Motor neuron (in vitro differentiated cells): Measurements from ENCODE around the gene KRT81. TPM values are rescaled to one million over a fixed set of nuclear protein-coding genes. Genes with fewer than 3 reads are reported as not detected.
"Not testable (repeated sequence)": the region's sequence is repeated elsewhere in the genome, so short reads cannot be mapped to it uniquely, and the experiment has no call there.

ENCODE experiments used
- ATAC-seq, 8 experiments: fragments of 200-7000 bp; cut with Tn5 transposase; replicated peaks in 6 of 8; 2 replicates each; pipeline ENCODE4 v1.8.0; 2021; ENCODE audit warnings: mild to moderate bottlenecking in 8 of 8, moderate library complexity in 8 of 8
- H3K27ac ChIP-seq, 2 donors: fragments of 250-450 bp; sonication (Bioruptor Pico); 2 replicates each; pipeline ENCODE4 v1.9.0; 2021; ENCODE audit warnings: antibody characterized with exemption in 2 of 2, mild to moderate bottlenecking in 2 of 2, moderate library complexity in 1 of 2
- H3K4me1 ChIP-seq, 2 donors: fragments of 250-450 bp; sonication (Bioruptor Pico); replicated peaks in 1 of 2; 2 replicates each; pipeline ENCODE4 v1.6.1; 2021; ENCODE audit warnings: antibody characterized with exemption in 2 of 2, mild to moderate bottlenecking in 2 of 2, moderate library complexity in 1 of 2
- H3K4me3 ChIP-seq, 5 donors: fragments of 250-450 bp; sonication (Bioruptor Pico); 2 replicates each; pipeline ENCODE4 v1.9.0; 2021; ENCODE audit warnings: antibody characterized with exemption in 5 of 5, mild to moderate bottlenecking in 5 of 5, moderate library complexity in 4 of 5
- WGBS, 10 experiments: fragments of 450-650 bp; shearing (Covaris generic); methylation state at CpG; one replicate each; pipeline ENCODE4 v1.0.0; 2022; 5-methylcytosine and 5-hydroxymethylcytosine counted together
- in situ Hi-C, 9 experiments: fragments of 400-800 bp; cut with MboI; loops; one replicate each; pipeline ENCODE4 v1.15.0; 2021; ENCODE audit warnings: low sequenced_read_pairs in 9 of 9, low pct_unique_long_range_greater_than_20kb in 2 of 9; ENCODE audit not compliant: unreplicated experiment in 9 of 9
- total RNA-seq, 8 experiments: library from RNA; unstranded; fragments of 300-600 nt; gene quantifications; 2 replicates each; pipeline versions ENCODE4 v1.2.3 to v1.2.4, GENCODE V29; 2022

KRT81 gene
- total RNA-seq, 8 experiments from 2014 or later: 0.49 to 0.58 TPM; not detected in 6

DNA sequence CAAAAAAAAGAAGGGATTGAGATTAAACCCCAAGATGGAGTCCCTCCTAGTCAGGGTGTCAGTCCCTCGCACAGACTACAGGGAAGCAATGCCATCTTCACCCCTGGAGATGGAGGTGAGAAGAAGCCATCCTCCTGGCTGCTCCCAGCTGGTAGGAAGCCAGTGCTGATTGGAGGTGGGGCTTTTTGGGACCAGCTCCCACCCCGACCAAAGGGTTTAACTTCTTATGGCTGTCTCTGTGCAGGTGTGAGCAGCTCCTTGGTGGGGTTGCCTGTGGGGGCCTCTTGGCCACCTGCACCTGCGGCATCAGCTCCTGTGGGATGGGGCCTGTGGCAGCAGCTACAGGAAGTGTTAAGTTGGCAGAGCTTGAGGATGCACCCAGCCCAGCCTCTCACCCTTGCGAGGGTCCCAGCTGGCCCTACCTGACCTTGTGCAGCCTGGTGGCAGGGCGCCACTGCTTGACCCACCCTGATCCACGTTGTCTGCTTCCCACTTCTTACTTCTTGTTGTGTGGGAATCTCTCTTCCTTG lies 20.7 kb downstream of the KRT81 start:
- no peak overlapping the region for H3K4me3 ChIP-seq
- no peaks in the 10 kb centered on the region for H3K4me1 ChIP-seq
- WGBS, 10 experiments: 0 to 80% (median 60%) methylated on average over 1 to 5 of the region's 6 CpGs; no CpG with 5 or more reads in 5 of the 10 experiments
- no peak for ATAC-seq
- H3K27ac ChIP-seq: no peak overlapping the region
- in situ Hi-C loops: no loop called here

DNA sequence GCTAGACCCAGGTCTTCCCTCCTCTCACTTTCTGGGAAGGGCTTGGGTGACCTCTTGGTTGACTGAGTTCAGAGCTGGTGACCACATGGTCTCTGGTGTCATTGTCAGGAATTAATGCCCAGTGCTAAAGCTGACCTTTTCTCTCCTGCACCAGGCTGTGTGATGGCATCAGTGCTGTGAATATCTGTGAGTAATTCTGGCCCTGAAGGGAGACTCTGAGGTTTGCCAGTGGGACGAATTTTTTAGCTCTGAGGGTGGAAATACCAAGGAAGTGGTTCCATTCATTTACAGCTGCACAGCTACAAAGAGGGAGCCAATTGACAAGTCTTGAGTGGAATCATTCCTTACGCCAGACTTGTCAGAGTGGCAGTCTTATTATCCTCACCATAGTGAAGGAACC lies 23.1 kb downstream of the KRT81 start:
- ATAC-seq: no peak
- in situ Hi-C loops: no loop called here
- H3K4me3 ChIP-seq: no peak overlapping the region
- WGBS, 10 experiments: 38 to 81% (median 59%) methylated on average over 2 of the region's 2 CpGs; no CpG with 5 or more reads in 6 of the 10 experiments
- no peak overlapping the region for H3K27ac ChIP-seq
- no peaks in the 10 kb centered on the region for H3K4me1 ChIP-seq

DNA sequence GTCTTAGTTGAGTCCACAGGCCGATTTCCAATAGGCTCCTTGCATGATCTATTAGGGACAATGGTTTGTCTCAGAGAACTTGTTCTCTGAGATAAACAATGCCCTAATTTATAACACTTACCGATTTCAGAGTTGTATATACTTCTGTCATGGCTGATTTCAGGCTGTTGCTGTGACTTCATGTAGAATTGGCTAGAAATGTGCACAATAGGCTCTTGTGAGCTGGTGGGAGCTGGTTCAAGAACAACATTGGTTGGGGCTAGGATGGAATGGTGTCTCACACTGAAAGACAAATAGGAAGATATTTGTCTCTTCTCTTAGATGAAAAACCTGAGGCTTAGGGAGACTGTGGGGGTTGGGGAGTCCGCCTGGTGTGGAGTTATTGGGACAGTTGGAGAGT lies 23.6 kb downstream of the KRT81 start:
- Histone ChIP-seq H3K4me3 (no peak overlapping the region), H3K4me1 (no peaks in the 10 kb centered on the region), H3K27ac (no peak overlapping the region)
- in situ Hi-C loops: no loop called here
- WGBS, 10 experiments: 28 to 83% (median 45%) methylated on average over 2 to 3 of the region's 3 CpGs; no CpG with 5 or more reads in 3 of the 10 experiments
- no peak for ATAC-seq

DNA sequence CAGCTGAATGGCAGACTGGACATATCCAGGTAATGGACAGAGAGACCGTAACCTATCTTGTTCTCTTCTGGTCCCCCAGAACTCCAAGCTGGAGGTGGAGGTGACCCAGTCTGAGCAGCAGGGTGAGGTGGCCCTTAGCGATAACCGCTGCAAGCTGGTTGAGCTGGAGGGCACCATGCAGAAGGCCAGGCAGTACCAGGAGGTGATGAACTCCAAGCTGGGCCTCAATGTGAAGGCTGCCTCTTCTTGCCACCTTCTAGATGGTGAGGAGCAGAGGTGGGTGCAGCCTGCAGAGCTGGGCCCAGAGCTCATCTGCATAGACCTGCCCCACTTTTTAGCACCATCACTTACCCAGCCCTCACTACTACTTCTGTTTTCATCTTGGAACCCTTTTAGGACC lies 24.1 kb downstream of the KRT81 start:
- no peak for ATAC-seq
- Histone ChIP-seq H3K27ac (no peak overlapping the region), H3K4me3 (no peak overlapping the region), H3K4me1 (no peaks in the 10 kb centered on the region)
- in situ Hi-C loops: no loop called here
- WGBS, 10 experiments: 0 to 100% (median 83%) methylated on average over 1 to 2 of the region's 3 CpGs; no CpG with 5 or more reads in 5 of the 10 experiments

DNA sequence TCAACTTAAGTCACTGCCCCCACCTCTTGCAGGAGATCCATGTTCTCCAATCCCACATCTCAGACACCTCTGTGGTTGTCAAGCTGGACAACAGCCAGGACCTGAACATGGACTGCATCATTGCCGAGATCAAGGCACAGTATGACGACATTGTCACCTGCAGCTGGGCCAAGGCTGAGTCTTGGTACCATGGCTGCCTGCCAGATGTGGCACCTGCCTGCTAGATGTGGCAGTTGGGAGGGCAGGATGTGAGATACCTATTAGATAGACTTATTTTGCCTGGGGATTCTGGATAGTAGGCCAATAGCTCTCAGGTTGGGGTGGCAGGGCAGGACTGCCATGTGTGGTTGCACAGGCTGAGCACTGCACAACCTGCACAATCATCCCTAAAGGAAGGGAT lies 24.8 kb downstream of the KRT81 start:
- 83 to 100% methylated on average over 1 to 2 of the region's 2 CpGs; no CpG with 5 or more reads in 8 of the 10 experiments for WGBS, 10 experiments
- H3K4me3 ChIP-seq: no peak overlapping the region
- in situ Hi-C loops: no loop called here
- H3K4me1 ChIP-seq: no peaks in the 10 kb centered on the region
- ATAC-seq: no peak
- no peak overlapping the region for H3K27ac ChIP-seq

DNA sequence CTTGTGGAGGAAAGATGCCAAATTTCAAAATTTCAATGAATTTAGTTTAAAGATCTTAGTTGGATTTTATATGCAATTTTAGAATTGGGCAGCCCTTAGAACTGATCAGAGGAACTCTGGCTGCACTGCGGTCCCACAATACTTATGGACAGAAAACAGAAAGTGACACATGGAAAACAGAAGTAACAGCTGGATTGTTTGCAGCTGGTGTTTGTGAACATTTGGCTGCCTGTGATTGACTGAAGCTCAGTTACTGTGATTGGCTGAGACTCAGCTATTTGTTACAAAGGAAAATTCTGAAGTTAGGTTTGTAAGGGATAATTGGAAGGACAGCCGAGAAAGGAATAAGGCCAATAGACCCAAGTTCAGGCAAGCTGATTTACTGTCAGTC lies 26.9 kb downstream of the KRT81 start:
- Histone ChIP-seq H3K4me1 (no peaks in the 10 kb centered on the region), H3K4me3 (no peak overlapping the region), H3K27ac (no peak overlapping the region)
- ATAC-seq: no peak
- 14 to 84% (median 67%) methylated on average over 1 to 2 of the region's 2 CpGs; no CpG with 5 or more reads in 3 of the 10 experiments for WGBS, 10 experiments
- in situ Hi-C loops: no loop called here

DNA sequence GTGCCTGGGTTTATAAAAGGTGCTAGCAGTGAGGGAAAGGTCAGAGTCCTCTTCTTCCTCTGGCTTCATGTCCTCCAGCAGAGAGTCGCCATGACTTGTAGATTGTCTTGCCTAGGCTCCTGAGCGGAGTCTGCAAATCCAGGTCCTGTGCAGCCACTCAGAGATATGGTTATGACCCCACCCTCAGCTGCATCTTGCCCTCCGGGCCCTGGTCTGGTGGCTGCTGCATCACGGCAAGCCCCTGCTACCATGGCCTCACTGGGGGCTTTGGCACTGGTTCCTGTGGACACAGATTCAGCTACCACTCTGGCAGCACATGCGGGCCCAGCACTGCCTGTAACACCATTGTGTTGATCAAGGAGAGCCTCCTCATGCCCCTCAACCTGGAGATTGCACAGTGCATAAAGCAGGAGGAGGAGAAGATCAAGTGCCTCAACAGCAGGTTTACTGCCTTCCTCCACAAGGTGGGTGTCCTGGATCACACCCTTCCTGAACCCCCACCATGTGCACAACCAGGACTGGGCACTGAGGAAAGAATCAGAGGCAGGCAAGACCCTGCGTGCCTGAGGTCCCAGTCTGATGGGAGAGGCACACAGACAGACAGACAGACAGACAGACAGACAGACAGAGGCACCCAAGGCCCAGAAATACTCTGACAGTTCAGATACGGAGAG lies 27.4 kb downstream of the KRT81 start:
- Histone ChIP-seq H3K4me1 (no peaks in the 10 kb centered on the region), H3K27ac (no peak overlapping the region), H3K4me3 (no peak overlapping the region)
- ATAC-seq: no peak
- in situ Hi-C loops: no loop called here
- 67 to 92% (median 80%) methylated on average over 1 to 3 of the region's 7 CpGs; no CpG with 5 or more reads in 2 of the 10 experiments for WGBS, 10 experiments

DNA sequence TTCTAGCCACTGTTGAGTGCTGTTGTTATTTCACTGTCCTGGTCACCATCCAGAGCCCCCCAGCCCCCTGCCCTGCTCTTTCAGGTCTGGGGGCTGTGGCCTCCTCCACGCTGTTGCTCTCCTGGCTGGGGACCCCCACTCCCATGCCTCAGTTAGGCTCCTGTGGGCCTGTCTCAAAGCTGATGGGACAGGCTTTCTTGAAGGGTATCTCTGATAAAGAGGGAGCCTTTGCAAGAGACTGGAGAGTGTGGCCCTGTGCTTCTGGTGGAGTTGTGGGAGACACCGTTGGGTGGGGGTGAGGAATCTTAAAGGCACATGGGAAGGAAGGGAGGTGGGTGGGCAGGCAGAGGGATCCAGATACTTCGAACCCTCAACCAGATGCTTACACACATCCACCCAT lies 29.0 kb downstream of the KRT81 start:
- ATAC-seq: no peak
- H3K27ac ChIP-seq: no peak overlapping the region
- 20 to 100% (median 100%) methylated on average over 1 to 2 of the region's 3 CpGs; no CpG with 5 or more reads in 7 of the 10 experiments for WGBS, 10 experiments
- in situ Hi-C loops: no loop called here
- no peak overlapping the region for H3K4me3 ChIP-seq
- H3K4me1 ChIP-seq: no peaks in the 10 kb centered on the region

DNA sequence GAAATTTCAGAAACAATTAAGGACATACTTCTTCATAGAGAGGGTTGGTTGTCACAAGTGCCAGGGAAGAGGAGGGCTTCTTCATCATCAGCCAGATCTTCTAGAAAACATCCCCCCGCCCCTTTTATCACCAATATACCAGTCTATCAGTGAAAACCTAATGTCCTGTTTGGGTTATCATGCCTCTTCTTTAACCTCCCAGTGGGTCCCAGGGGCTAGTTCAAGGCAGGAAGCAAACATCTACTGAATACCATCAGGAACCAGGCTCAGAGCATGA lies 30.2 kb downstream of the KRT81 start:
- no peak overlapping the region for H3K4me3 ChIP-seq
- no peak overlapping the region for H3K27ac ChIP-seq
- H3K4me1 ChIP-seq: no peaks in the 10 kb centered on the region
- no peak for ATAC-seq
- 0 to 60% (median 43%) methylated on average over 1 of the region's 1 CpG; no CpG with 5 or more reads in 5 of the 10 experiments for WGBS, 10 experiments
- in situ Hi-C loops: no loop called here

DNA sequence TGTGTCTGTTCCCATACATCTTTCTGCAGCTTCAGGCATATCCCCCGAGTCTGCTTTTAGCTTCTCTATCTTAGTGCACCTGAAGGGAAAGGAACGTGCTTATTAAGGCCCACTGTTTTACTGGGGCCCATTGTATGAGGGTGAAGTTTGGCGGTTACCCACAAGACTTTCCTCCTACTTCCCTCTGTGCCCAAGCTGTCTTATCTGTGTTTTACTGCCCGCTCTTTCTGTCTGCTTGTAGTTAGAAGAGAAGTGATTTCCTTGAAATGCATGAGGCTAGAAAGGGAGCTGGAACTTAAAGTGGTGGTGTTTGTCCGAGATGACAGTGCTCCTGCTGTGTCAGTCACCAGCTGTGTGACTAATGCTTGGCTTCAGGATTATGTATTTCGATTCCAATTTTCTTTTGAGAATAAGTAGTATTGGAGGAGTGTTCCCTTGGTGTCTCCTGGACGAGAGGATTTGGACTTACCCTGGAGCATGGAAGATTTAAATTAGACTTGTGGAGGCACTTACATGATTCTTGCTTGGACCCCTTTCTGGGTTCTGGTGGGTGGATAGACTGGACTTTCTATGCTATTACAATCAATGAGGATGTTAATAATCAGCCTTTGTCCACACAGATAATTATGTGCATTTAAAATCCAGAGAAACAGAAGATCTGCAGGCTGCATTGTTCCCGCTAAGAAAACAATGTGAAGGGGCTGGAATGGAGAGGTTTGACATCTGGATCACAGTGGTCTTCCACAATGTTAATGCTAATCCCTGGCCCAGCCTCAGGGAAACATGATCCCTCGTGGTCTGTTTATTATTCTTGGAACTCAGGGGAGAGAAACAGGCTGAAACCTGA lies 30.8 kb downstream of the KRT81 start:
- 10 to 93% (median 51%) methylated on average over 2 to 8 of the region's 9 CpGs for WGBS, 10 experiments
- no peak overlapping the region for H3K4me3 ChIP-seq
- no peak overlapping the region for H3K27ac ChIP-seq
- peak in 4 of 8 experiments; percentile 21 to 74 (median 52) for ATAC-seq
- in situ Hi-C loops: no loop called here
- H3K4me1 ChIP-seq: no peaks in the 10 kb centered on the region

DNA sequence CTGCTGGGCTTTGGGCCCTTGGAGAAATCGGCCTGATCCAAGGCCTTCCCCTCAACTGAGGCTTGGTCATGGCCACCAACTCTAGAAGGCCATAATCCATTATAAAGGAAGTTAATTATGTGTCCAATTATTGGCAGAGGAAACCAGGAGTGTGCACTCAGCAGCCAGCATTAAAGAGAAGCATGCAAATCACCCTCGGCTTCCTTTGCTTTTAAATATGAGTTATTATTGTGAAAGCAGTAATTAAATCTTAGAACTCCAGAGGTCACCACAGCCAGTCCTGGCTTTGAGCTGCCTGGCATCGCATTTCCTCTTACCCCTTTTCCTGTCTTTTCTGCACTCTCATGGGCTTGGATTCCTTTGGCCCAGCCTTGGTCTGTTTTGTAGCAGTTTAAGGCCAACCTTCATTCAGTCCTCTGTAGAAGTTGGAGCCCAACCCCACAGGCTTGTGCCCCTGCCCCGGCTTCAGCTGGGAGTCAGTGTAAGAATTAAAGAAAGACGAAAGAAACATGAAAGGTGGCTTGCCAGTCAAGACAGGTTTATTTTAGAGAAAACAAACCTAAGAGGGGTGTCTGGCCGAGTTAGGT lies 31.6 kb downstream of the KRT81 start:
- Histone ChIP-seq H3K27ac (no peak overlapping the region), H3K4me3 (no peak overlapping the region), H3K4me1 (no peaks in the 10 kb centered on the region)
- WGBS, 10 experiments: 54 to 100% (median 80%) methylated on average over 1 to 5 of the region's 6 CpGs; no CpG with 5 or more reads in 2 of the 10 experiments
- no peak for ATAC-seq
- in situ Hi-C loops: no loop called here

DNA sequence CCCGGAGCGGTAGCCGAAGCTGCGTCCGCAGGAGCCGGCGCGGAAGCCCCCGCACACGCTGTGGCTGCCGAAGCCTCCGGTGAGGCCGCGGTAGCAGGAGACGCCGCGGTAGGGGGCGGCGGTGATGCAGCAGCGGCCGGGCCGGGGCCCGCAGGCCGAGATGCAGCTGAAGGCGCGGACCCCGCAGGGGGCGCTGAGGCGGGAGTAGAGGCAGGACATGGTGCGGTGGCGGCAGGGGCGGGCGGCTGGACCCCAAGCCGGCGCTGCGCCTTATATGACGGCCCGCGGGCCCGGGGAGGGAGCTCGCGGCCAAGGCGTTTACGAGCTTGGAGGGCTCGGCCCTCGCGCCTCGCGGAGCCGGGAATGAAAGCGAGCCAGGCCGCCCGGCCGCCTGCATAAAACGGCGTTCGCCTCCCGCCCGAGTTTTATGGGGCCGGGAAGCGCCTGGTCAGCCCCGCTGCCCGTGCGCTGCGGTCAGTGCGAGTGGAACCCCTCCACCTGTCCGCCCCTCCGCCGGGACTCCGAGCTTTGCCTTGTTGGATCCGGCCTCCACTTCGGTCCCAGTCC lies 32.9 kb downstream of the KRT81 start:
- ATAC-seq: peak in 6 of 8 experiments; percentile 67 to 79 (median 70)
- no peak overlapping the region for H3K27ac ChIP-seq
- no peaks in the 10 kb centered on the region for H3K4me1 ChIP-seq
- in situ Hi-C loops: no loop called here
- H3K4me3 ChIP-seq: peak overlapping the region in 1 of 5 donors; percentile 9
- 0 to 100% (median 5%) methylated on average over 1 to 17 of the region's 72 CpGs; no CpG with 5 or more reads in 7 of the 10 experiments for WGBS, 10 experiments

DNA sequence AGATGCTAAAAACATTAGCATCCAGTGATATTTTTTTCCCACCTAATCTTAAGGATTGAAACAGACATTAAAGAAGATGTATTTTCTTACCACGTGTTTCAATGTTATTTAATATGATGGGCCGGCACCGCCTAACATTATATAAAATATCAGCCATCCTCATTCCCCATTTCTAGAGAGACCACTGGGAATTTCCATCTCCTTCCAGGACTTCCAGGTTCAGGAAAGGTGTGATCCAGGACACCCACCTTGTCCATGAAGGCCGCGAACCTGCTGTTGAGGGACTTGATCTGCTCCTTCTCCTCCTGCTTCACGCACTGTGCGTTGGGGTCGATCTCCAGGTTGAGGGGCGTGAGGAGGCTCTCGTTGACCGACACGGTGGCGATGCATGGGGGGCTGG lies 33.4 kb downstream of the KRT81 start:
- WGBS, 10 experiments: 66 to 83% (median 80%) methylated on average over 1 to 3 of the region's 13 CpGs; no CpG with 5 or more reads in 6 of the 10 experiments
- H3K4me3 ChIP-seq, H3K27ac ChIP-seq, H3K4me1 ChIP-seq, ATAC-seq, in situ Hi-C loops: not testable (repeated sequence)
